SK-N-SH treated with all-trans-retinoic acid at 6 μM for 48 hours (cell line): ENCODE measurements around the gene RACK1.

Experiments used
- GLIS3 ChIP-seq: fragments of 250-450 bp; sonication (Bioruptor Pico); IDR thresholded peaks from 2 replicates; pipeline ENCODE4 v1.5.0; 2020; ENCODE audit warnings: mild to moderate bottlenecking, moderate library complexity
- ISL1 ChIP-seq: fragments of 250-450 bp; sonication (Bioruptor Pico); IDR thresholded peaks from 2 replicates; pipeline ENCODE4 v2.1.2; 2022; ENCODE audit warnings: mild to moderate bottlenecking, moderate library complexity
- PATZ1 ChIP-seq: fragments of 250-450 bp; sonication (Bioruptor Pico); IDR thresholded peaks from 2 replicates; pipeline ENCODE4 v1.8.0; 2020; ENCODE audit warnings: mild to moderate bottlenecking, moderate library complexity, borderline replicate concordance
- TSHZ2 ChIP-seq: fragments of 250-450 bp; sonication (Bioruptor Pico); IDR thresholded peaks from 2 replicates; pipeline ENCODE4 v1.5.0; 2020; ENCODE audit warnings: mild to moderate bottlenecking, moderate library complexity
- ZFP3 ChIP-seq: fragments of 250-450 bp; sonication (Bioruptor Pico); IDR thresholded peaks from 2 replicates; pipeline ENCODE4 v1.5.0; 2020; ENCODE audit warnings: mild to moderate bottlenecking, moderate library complexity
- ZNF565 ChIP-seq: fragments of 450-650 bp; formaldehyde crosslinking; conservative IDR thresholded peaks from 2 replicates; pipeline ENCODE4 v1.5.0; 2020; ENCODE audit warnings: low read depth, mild to moderate bottlenecking, moderate library complexity

- TF ChIP-seq GLIS3 (no peak), ZNF565 (CRISPR knock-in tag) (no peak), ZFP3 (CRISPR knock-in tag) (no peak), TSHZ2 (CRISPR knock-in tag) (no peak), ISL1 (CRISPR knock-in tag) (no peak), PATZ1 (CRISPR knock-in tag) (no peak)
Measured at GRCh38 chr5:181188700-181189362, 54.9 kb downstream of the RACK1 start.
